ENCODE results near the gene BICC1.
"Not testable (repeated sequence)": the region's sequence is repeated elsewhere in the genome, so short reads cannot be mapped to it uniquely, and the experiment has no call there.

The BICC1 gene

DNA sequence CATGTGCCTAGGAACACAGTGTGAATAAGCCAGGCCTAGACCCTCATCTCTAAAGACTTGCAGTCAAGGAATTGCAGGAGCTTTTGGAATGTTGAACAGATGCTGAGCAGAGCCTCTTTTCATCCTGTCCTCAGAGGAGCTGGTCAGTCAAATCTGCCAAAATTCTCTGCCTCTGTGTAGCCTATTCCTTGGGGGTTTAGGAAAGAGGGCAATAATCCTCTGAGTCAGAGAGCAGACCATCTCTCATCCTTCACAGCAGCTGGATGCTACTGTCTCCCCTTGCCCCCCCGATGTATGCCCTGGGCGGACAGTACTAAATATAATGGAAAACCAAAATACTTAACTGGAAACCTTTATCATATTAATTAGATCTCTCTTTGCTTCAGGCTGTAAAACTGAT, 52.6 kb downstream of the BICC1 start:
- DNase-seq: no peak

DNA sequence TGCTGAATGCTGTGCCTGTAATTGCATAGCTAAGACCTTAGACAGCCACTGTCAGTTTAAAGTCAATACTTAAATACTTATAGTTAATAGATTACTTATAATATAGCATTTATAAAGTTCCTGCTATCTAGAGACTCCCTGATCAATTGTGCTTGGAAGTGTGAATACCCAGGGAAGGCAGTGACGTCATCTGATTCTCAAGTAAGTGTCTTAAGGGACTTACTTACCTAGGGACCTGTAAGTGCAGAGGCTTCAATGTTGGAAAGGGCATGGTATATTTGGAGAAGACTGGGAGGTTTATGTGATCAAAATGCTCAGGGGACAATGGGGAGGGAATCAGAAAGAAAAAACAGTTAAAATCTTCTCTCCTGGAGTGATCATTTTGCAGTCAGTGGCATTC, 55.0 kb downstream of the BICC1 start:
- no peak for DNase-seq

- no peak for DNase-seq
These were observed 55.8 kb downstream of the BICC1 start for GRCh38 chr10:58568428-58568935.

- no peak for DNase-seq
These were observed 57.6 kb downstream of the BICC1 start for GRCh38 chr10:58570307-58570723.

DNA sequence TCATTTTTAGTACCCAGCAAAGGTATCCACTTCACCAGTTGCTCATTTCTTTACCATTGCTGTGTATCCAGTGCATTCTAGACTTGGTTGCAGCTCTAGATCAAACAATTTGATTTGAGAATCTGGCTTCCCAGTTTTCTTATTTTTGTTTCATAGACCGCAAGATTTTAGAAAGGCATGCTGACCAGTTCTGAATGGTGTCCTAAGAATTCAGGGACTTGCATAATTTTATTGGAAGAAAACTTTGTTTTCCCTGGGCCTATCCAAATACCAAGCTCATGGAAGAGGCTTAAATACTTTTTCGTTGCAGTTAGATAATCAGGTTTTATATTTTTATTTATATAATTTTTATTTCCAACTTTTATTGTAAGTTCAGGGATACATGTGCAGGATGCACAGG, 58.3 kb downstream of the BICC1 start:
- DNase-seq: no peak

DNA sequence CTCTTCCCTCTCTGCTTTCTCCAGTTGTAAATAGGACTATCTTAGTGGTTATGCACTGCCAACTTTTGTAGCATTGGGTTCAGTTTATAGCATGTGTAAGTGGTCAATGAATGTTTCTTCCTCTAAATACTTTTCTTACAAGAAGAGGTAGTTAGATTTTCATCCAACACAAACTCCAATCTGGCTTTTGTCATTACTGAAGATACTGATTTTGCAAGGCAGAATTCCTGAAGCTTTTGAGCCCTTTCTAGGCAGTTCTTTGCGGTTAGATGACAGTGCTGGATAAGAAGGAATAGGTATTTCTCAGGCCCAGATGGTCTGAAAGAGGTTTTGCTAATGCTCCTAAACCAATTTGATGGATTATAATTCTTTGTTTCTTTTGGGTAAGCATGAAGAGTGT, 60.5 kb downstream of the BICC1 start:
- DNase-seq: no peak

GRCh38 chr10:58574058-58574457, 61.4 kb downstream of the BICC1 start:
- no peak for DNase-seq

GRCh38 chr10:58575491-58575890, 62.8 kb downstream of the BICC1 start:
- no peak for DNase-seq

GRCh38 chr10:58576751-58577436, 64.2 kb downstream of the BICC1 start:
- DNase-seq: no peak

- no peak for DNase-seq
These were observed 64.7 kb downstream of the BICC1 start for GRCh38 chr10:58577437-58577777.

DNA sequence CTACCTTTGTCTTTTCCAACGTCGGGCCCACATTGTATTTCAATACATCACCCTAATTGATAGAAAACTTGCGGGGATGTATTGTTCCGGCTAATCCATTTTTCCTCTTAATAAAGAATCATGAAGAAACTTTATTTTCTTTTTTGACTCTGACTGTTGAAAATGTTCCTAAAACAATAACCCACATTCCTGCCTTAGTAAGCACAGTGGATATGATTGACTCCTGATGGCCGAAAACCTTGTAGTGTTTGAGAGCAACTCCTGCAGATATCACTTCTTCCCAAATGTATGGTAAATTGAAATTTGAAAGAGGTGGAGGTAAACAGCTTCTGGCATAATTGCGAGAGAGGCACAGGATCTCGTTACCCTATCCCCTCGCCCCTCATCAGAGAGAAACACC, 65.7 kb downstream of the BICC1 start:
- DNase-seq: no peak

- DNase-seq: no peak
These were observed 66.5 kb downstream of the BICC1 start for GRCh38 chr10:58579011-58579655.

DNA sequence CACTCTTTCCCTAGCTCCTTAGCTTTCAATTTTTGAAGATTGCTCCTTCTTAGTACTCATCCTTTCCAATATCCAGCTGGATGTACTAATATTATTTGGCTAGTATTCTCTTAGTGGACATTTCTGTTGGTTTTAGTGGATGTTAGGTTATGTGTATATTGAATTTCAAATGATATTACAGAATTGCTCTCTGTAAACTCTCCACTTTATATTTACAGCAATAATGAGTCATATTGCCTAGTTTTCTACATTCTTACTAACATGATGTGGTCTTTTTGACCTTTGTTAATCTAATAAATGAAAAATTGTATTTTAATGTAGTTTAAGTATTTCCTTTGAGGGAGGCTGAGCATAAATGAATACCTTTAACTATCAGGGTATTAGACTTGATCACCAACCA, 69.4 kb downstream of the BICC1 start:
- DNase-seq: no peak

- DNase-seq: no peak
These were observed 72.8 kb downstream of the BICC1 start for GRCh38 chr10:58585435-58585834.

GRCh38 chr10:58586282-58587245, 73.9 kb downstream of the BICC1 start:
- DNase-seq: no peak

DNA sequence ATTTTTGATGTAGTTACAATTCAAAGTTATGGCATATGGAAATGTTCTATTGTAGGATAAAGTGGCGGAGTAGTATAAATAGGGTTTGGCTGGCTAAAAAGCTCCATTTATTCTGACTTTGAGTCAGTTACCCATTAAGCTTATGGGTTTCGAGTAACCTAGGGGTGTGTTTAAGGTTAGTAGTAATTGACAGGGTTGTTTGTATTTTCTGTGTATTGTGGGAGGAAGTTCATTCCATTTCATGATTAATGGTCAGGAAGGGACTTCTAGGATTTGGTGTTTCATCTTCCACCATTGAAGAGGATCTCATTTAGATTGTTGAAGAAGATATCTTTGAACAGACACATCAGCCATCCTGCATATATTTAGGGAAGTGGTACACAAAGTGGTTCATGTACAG, 75.0 kb downstream of the BICC1 start:
- DNase-seq: no peak

DNA sequence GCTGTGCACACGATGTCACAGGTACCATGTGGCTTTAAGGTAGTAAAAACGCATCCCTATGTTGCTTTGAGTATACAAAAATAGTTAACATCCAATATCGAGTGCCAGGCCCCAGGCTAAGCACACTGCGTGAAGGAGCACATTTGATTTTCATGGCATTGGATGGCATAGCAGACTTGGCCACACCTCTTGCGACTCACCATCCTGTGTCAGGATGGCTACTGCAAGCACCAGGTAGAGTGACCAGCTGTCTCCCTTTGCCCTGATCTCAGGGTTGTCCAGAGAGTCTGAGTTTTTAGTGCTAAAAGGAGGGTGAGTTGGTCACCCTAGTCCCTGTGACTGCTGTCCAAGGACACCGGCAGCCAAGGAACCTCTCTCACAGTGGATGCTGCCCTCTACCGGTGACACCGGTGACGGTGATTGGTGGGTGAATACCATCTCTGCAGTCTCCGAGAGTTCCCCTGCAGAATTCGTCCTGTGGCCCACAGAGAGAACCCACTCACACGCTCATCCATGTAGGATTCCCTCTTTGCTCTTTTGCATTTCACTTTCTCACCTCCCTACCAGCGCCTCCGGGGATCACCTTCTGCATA, 76.1 kb downstream of the BICC1 start:
- no peak for DNase-seq

- no peak for DNase-seq
These were observed 77.6 kb downstream of the BICC1 start for GRCh38 chr10:58590152-58590840.

DNA sequence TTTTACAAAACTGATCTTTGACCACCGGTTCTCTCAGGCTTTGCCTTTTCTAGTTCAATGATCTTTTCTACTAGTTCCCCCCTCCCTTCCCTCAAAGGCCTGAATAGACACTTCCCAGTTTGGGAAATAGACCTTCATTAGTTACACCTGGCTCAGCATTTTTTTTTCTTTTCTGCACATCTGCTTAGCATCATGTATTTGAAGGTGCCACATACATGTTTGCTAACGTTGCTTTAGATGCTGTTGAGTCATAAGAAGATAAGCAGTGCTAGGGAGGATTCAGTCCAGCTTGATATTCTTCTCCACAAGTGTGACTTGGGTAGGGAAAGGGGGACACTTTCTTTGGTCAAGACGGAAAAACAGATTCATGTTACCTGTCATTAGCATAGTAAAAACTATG, 78.3 kb downstream of the BICC1 start:
- DNase-seq: no peak

- no peak for DNase-seq
These were observed 80.3 kb downstream of the BICC1 start for GRCh38 chr10:58593008-58593407.

- not testable (repeated sequence) for DNase-seq
These were observed 84.5 kb downstream of the BICC1 start for GRCh38 chr10:58597211-58597610.

- no peak for DNase-seq
These were observed 87.4 kb downstream of the BICC1 start for GRCh38 chr10:58599927-58600553.
